IMR-90 (cell line): Measurements from ENCODE around the gene CHST3. TPM values are rescaled to one million over a fixed set of nuclear protein-coding genes. Genes with fewer than 3 reads are reported as not detected.

Experiments
- ATAC-seq: fragments of 200-7000 bp; cut with Tn5 transposase; 2 replicates; pipeline ENCODE4 v1.9.1; 2020; ENCODE audit warnings: low read depth, mild to moderate bottlenecking, moderate library complexity
- BruUV-seq: library from RNA; stranded (reverse); fragments of 400-500 nt; replicated peaks from 2 replicates; lab custom pipeline; 2021; lab: Mats Ljungman, UMichigan
- CTCF ChIA-PET: fragments of 300-600 bp; formaldehyde crosslinking; extraction: SDS; loops from one replicate; lab custom pipeline; 2021; ENCODE audit warnings: antibody characterized with exemption; lab: Yijun Ruan, JAX
- POLR2A ChIA-PET: fragments of 300-600 bp; sonication (Branson Sonifier 250); formaldehyde crosslinking; loops from one replicate; lab custom pipeline; 2022; ENCODE audit warnings: antibody characterized with exemption; ENCODE audit not compliant: unreplicated experiment; lab: Charles Lee
- DNase-seq: peaks from one replicate; pipeline ENCODE4 v3.0.0; 2013
- H2AFZ ChIP-seq: replicated peaks from 2 replicates; pipeline ENCODE3; 2013; ENCODE audit warnings: low read length, mild to moderate bottlenecking; ENCODE audit not compliant: poor library complexity
- H2AK5ac ChIP-seq: 2 replicates; pipeline ENCODE4 v1.6.1; 2013; ENCODE audit warnings: low read depth, low read length, inconsistent platforms
- H2AK9ac ChIP-seq: replicated peaks from 2 replicates; pipeline ENCODE3; 2013; ENCODE audit warnings: mild to moderate bottlenecking, low read depth, low read length, moderate library complexity; ENCODE audit not compliant: poor library complexity
- H2BK120ac ChIP-seq: 2 replicates; pipeline ENCODE4 v1.6.1; 2013; ENCODE audit warnings: low read depth, low read length, inconsistent platforms
- H2BK15ac ChIP-seq: 3 replicates; pipeline ENCODE4 v1.6.1; 2013; ENCODE audit warnings: low read depth, low read length, inconsistent platforms
- H2BK20ac ChIP-seq: 2 replicates; pipeline ENCODE4 v1.6.1; 2013; ENCODE audit warnings: low read depth, mild to moderate bottlenecking, inconsistent platforms, low read length, moderate library complexity
- H2BK5ac ChIP-seq: 2 replicates; pipeline ENCODE4 v1.6.1; 2013; ENCODE audit warnings: mild to moderate bottlenecking, low read depth, low read length, inconsistent platforms; ENCODE audit not compliant: poor library complexity, severe bottlenecking
- H3K14ac ChIP-seq: replicated peaks from 2 replicates; pipeline ENCODE4 v1.6.1; 2013; ENCODE audit warnings: low read depth, low read length, inconsistent platforms
- H3K18ac ChIP-seq: 2 replicates; pipeline ENCODE4 v1.6.1; 2013; ENCODE audit warnings: low read depth, low read length, control low read depth
- H3K23ac ChIP-seq: 2 replicates; pipeline ENCODE4 v1.6.1; 2013; ENCODE audit warnings: low read depth, low read length, inconsistent platforms
- H3K27ac ChIP-seq: 2 replicates; pipeline ENCODE4 v1.5.1; 2013; ENCODE audit warnings: mild to moderate bottlenecking, control low read depth, low read length; ENCODE audit not compliant: insufficient read depth
- H3K27me3 ChIP-seq: 2 replicates; pipeline ENCODE4 v1.6.1; 2013; ENCODE audit warnings: low read length; ENCODE audit not compliant: control insufficient read depth, insufficient read depth
- H3K36me3 ChIP-seq: 2 replicates; pipeline ENCODE4 v1.6.1; 2013; ENCODE audit warnings: low read length, mixed read lengths; ENCODE audit not compliant: control insufficient read depth, insufficient read depth
- H3K4ac ChIP-seq: 2 replicates; pipeline ENCODE4 v1.6.1; 2013; ENCODE audit warnings: low read depth, low read length, inconsistent platforms
- H3K4me1 ChIP-seq: 2 replicates; pipeline ENCODE4 v1.6.1; 2013; ENCODE audit warnings: low read length, mixed read lengths; ENCODE audit not compliant: control insufficient read depth, insufficient read depth
- H3K4me2 ChIP-seq: 2 replicates; pipeline ENCODE4 v1.6.1; 2013; ENCODE audit warnings: low read depth, mild to moderate bottlenecking, control low read depth, low read length, moderate library complexity
- H3K4me3 ChIP-seq: 2 replicates; pipeline ENCODE4 v1.5.1; 2013; ENCODE audit warnings: low read depth, mild to moderate bottlenecking, control low read depth, low read length, moderate library complexity; ENCODE audit not compliant: insufficient read depth
- H3K56ac ChIP-seq: 2 replicates; pipeline ENCODE4 v1.6.1; 2013; ENCODE audit warnings: low read length, inconsistent platforms; ENCODE audit not compliant: insufficient read depth; ENCODE audit errors: extremely low read depth
- H3K79me1 ChIP-seq, 2 experiments: 2 replicates each; pipeline ENCODE4 v1.6.1; 2013; ENCODE audit warnings: low read length in 2 of 2, inconsistent platforms in 1 of 2, low read depth in 1 of 2
- H3K9ac ChIP-seq: 2 replicates; pipeline ENCODE4 v1.6.1; 2013; ENCODE audit warnings: low read depth, low read length, control low read depth
- H3K9me1 ChIP-seq: 2 replicates; pipeline ENCODE4 v1.6.1; 2013; ENCODE audit warnings: low read length, inconsistent platforms; ENCODE audit not compliant: insufficient read depth
- H3K9me3 ChIP-seq: 2 replicates; pipeline ENCODE4 v1.6.1; 2013; ENCODE audit warnings: low read length; ENCODE audit not compliant: control insufficient read depth, insufficient read depth
- H4K20me1 ChIP-seq: 2 replicates; pipeline ENCODE4 v1.6.1; 2013; ENCODE audit warnings: low read length, inconsistent platforms; ENCODE audit not compliant: insufficient read depth
- H4K5ac ChIP-seq: 2 replicates; pipeline ENCODE4 v1.6.1; 2013; ENCODE audit warnings: mild to moderate bottlenecking, low read depth, low read length, control low read depth
- H4K8ac ChIP-seq, 2 experiments: 2 replicates each; pipeline ENCODE4 v1.6.1; 2013; ENCODE audit warnings: low read depth in 2 of 2, low read length in 2 of 2, control low read depth in 1 of 2, inconsistent platforms in 1 of 2
- H4K91ac ChIP-seq: 2 replicates; pipeline ENCODE4 v1.6.1; 2013; ENCODE audit warnings: low read depth, low read length, inconsistent platforms; ENCODE audit not compliant: insufficient read depth
- BHLHE40 ChIP-seq: fragments of 150-350 bp; IDR thresholded peaks from 2 replicates; pipeline ENCODE4 v1.6.1; 2016; ENCODE audit warnings: mild to moderate bottlenecking, low read depth, low read length
- CEBPB ChIP-seq: IDR thresholded peaks from 2 replicates; pipeline ENCODE4 v1.6.1; 2012; ENCODE audit warnings: low read depth, low read length, improper control_type of control experiment
- CTCF ChIP-seq: conservative IDR thresholded peaks from 2 replicates; pipeline ENCODE4 v1.5.1; 2012; ENCODE audit warnings: mild to moderate bottlenecking, low read depth, low read length, improper control_type of control experiment
- ELK1 ChIP-seq: fragments of 150-350 bp; IDR thresholded peaks from 2 replicates; pipeline ENCODE4 v1.6.1; 2016; ENCODE audit warnings: low read depth, mild to moderate bottlenecking, low read length, moderate library complexity, borderline replicate concordance
- MAFK ChIP-seq: IDR thresholded peaks from 2 replicates; pipeline ENCODE4 v1.6.1; 2012; ENCODE audit warnings: low read depth, low read length, improper control_type of control experiment
- MAZ ChIP-seq: IDR thresholded peaks from 2 replicates; pipeline ENCODE4 v1.6.1; 2012; ENCODE audit warnings: low read depth, mild to moderate bottlenecking, low read length, improper control_type of control experiment, moderate library complexity, borderline replicate concordance
- POLR2A ChIP-seq: IDR thresholded peaks from 2 replicates; pipeline ENCODE4 v1.6.1; 2012; ENCODE audit warnings: mild to moderate bottlenecking, low read depth, low read length
- SMC3 ChIP-seq: fragments of 150-350 bp; IDR thresholded peaks from 2 replicates; pipeline ENCODE4 v1.6.1; 2016; ENCODE audit warnings: low read depth, mild to moderate bottlenecking, antibody characterized with exemption, low read length, moderate library complexity
- USF2 ChIP-seq: fragments of 150-350 bp; IDR thresholded peaks from 2 replicates; pipeline ENCODE4 v1.6.1; 2017; ENCODE audit warnings: mild to moderate bottlenecking, antibody characterized with exemption, low read length, low read depth
- WGBS, 2 experiments: methylation state at CpG; one replicate each; pipeline versions ENCODE4 v1.1.5 to v1.1.7; 2013; ENCODE audit warnings: missing lambda C conversion rate in 2 of 2; ENCODE audit not compliant: insufficient read length in 1 of 2; ENCODE audit errors: extremely low coverage in 2 of 2; 5-methylcytosine and 5-hydroxymethylcytosine counted together
- dilution Hi-C: fragments of 300-500 bp; cut with HindIII; formaldehyde crosslinking; loops from one replicate; pipeline ENCODE4 v1.14.3; 2018; ENCODE audit warnings: low sequenced_read_pairs; ENCODE audit not compliant: unreplicated experiment
- in situ Hi-C: fragments of 300-500 bp; cut with MboI; formaldehyde crosslinking; loops from 3 replicates; pipeline ENCODE4 v1.14.3; 2019; ENCODE audit warnings: low sequenced_read_pairs, inconsistent platforms, mixed read lengths
- intact Hi-C: fragments of 100-400 bp; cut with micrococcal nuclease; formaldehyde crosslinking; loops from 2 replicates; pipeline ENCODE4 v1.10.0; 2022
- polyA plus RNA-seq, 3 experiments: library from polyadenylated mRNA; depleted of rRNA; stranded (reverse); fragments of >200 nt; gene quantifications; 2 replicates each; pipeline ENCODE4 v1.2.3, GENCODE V29; 2012; ENCODE audit warnings: low replicate concordance in 1 of 3
- total RNA-seq: library from RNA; depleted of rRNA; stranded (reverse); fragments of >200 nt; gene quantifications from 2 replicates; pipeline ENCODE4 v1.2.3, GENCODE V29; 2012

The CHST3 gene
- total and polyA plus RNA-seq, 2 of the 4 experiments (the other 2 are of a cell fraction), result 8.6 to 9.0 TPM

- TF ChIP-seq USF2 (no peak), MAFK (no peak)
Measured at GRCh38 chr10:72020914-72021809, 57.0 kb downstream of the CHST3 start (continued).

- in situ Hi-C loops (no loop called here), dilution Hi-C loops (no loop called here), intact Hi-C loops (no loop called here)
- Histone ChIP-seq H2BK15ac (no peak overlapping the region), H4K20me1 (peaks cover 9% of the 10 kb centered on the region; the same call in 1 of the 2 replicates), H2BK5ac (no peak overlapping the region), H3K9me1 (peaks cover 8% of the 10 kb centered on the region), H3K27ac (no peak overlapping the region), H2AFZ (no peak overlapping the region), H3K9me3 (no peaks in the 10 kb centered on the region), H2AK5ac (no peak overlapping the region), H3K79me1 (no peaks in the 10 kb centered on the region), H3K56ac (no peak overlapping the region), H3K4me3 (no peak overlapping the region), H2AK9ac (no peak overlapping the region), H3K14ac (no peak overlapping the region), H3K23ac (no peak overlapping the region), H3K4ac (no peak overlapping the region), H3K27me3 (peaks cover 5% of the 10 kb centered on the region), H4K8ac (no peak overlapping the region), H2BK120ac (no peak overlapping the region), H4K91ac (no peak overlapping the region), H3K4me2 (no peak overlapping the region), H2BK20ac (no peak overlapping the region), H3K36me3 (no peaks in the 10 kb centered on the region), H3K9ac (no peak overlapping the region), H3K4me1 (peaks cover 20% of the 10 kb centered on the region), H3K18ac (no peak overlapping the region), H4K5ac (no peak overlapping the region)
- ATAC-seq (no peak), DNase-seq (no peak)
- TF ChIP-seq ELK1 (no peak), CTCF (no peak), CEBPB (no peak), BHLHE40 (no peak), MAZ (no peak), SMC3 (no peak), POLR2A (no peak), USF2 (no peak)
- POLR2A ChIA-PET, result no interaction called here
- BruUV-seq, result no TSS peak
- WGBS, 2 experiments, result 80% methylated on average over 2 of the region's 6 CpGs; no CpG with 5 or more reads in 1 of the 2 experiments
- CTCF ChIA-PET, result no interaction called here
Measured at GRCh38 chr10:72022228-72022627, 58.0 kb downstream of the CHST3 start.
